Astrocyte of the cerebellum (primary cell): ENCODE data around the gene MEF2A.

Experiments
- DNase-seq: peaks from one replicate; pipeline ENCODE4 v3.0.0-alpha.2; 2011; ENCODE audit warnings: low read depth
- H3K4me3 ChIP-seq: 2 replicates; pipeline ENCODE4 v1.5.1; 2011; ENCODE audit warnings: mild to moderate bottlenecking, low read depth, low read length, moderate library complexity
- CTCF ChIP-seq: IDR thresholded peaks from 2 replicates; pipeline ENCODE4 v1.5.1; 2012; ENCODE audit warnings: low read length, low read depth, moderate library complexity, mild to moderate bottlenecking; ENCODE audit errors: missing control alignments
- in situ Hi-C: cut with HindIII; loops from 2 replicates; pipeline ENCODE4 v1.10.0; 2017; ENCODE audit warnings: low sequenced_read_pairs

Gene MEF2A

GRCh38 chr15:99677540-99678134, 111.9 kb downstream of the MEF2A start:
- in situ Hi-C loops: no loop called here
- H3K4me3 ChIP-seq: no peak overlapping the region
- no peak for DNase-seq
- TF ChIP-seq CTCF: no peak

GRCh38 chr15:99680276-99680675, 114.5 kb downstream of the MEF2A start:
- DNase-seq: no peak
- in situ Hi-C loops: no loop called here
- no peak for TF ChIP-seq CTCF
- no peak overlapping the region for H3K4me3 ChIP-seq

GRCh38 chr15:99681990-99682389, 116.2 kb downstream of the MEF2A start:
- no peak for DNase-seq

GRCh38 chr15:99682455-99682854, 116.7 kb downstream of the MEF2A start:
- no peak for TF ChIP-seq CTCF
- DNase-seq: peak; percentile 67
- H3K4me3 ChIP-seq: no peak overlapping the region
- in situ Hi-C loops: no loop called here

More at GRCh38 chr15:99681990-99682389, 116.2 kb downstream of the MEF2A start:
- in situ Hi-C loops: no loop called here
- no peak for TF ChIP-seq CTCF
- no peak overlapping the region for H3K4me3 ChIP-seq

- TF ChIP-seq CTCF: no peak
- DNase-seq: no peak
- H3K4me3 ChIP-seq: no peak overlapping the region
- in situ Hi-C loops: no loop called here
These were observed 117.4 kb downstream of the MEF2A start for GRCh38 chr15:99683000-99683670.

- no peak for TF ChIP-seq CTCF
- no peak overlapping the region for H3K4me3 ChIP-seq
- no peak for DNase-seq
- in situ Hi-C loops: no loop called here
These were observed 120.5 kb downstream of the MEF2A start for GRCh38 chr15:99686290-99686689.
